ENCODE data around the gene SLC23A2.

- no peak for TF ChIP-seq EZH2 (IDR thresholded peaks at IDR 0.05; ENCODE audit: low read depth)
- no peak for TF ChIP-seq CTCF (conservative IDR thresholded peaks at IDR 0.05)
Observed at GRCh38 chr20:5044075-5044620, 42.8 kb upstream of the SLC23A2 start.

All from PC-9 (cell line).